Measurements from ENCODE around the gene CORO6. TPM values are rescaled to one million over a fixed set of nuclear protein-coding genes. Genes with fewer than 3 reads are reported as not detected.

Gene CORO6
- polyA plus RNA-seq, 1 donor from 2014 or later: not detected

- Mint-ChIP-seq H3K4me1 (no peaks in the 10 kb centered on the region), H3K27me3 (no peaks in the 10 kb centered on the region), H3K36me3 (no peaks in the 10 kb centered on the region)
Observed at GRCh38 chr17:29649359-29649758, 26.6 kb upstream of the CORO6 start.

GRCh38 chr17:29648005-29648404 is 25.3 kb upstream of the CORO6 start:
- no peaks in the 10 kb centered on the region for H3K9me3 Mint-ChIP-seq
- no peak overlapping the region for H3K4me3 Mint-ChIP-seq
- peak overlapping the region; percentile 47 to 78 (median 59) for H3K27ac Mint-ChIP-seq
- no peaks in the 10 kb centered on the region for H3K36me3 Mint-ChIP-seq
- no peaks in the 10 kb centered on the region for H3K27me3 Mint-ChIP-seq
- peaks cover 0 to under 1% (median 0%) of the 10 kb centered on the region in 3 donors for H3K4me1 Mint-ChIP-seq

More at GRCh38 chr17:29649359-29649758, 26.6 kb upstream of the CORO6 start:
- no peaks in the 10 kb centered on the region for H3K9me3 Mint-ChIP-seq
- no peak overlapping the region for H3K4me3 Mint-ChIP-seq
- peak overlapping the region in 2 of 3 donors; percentile 26 to 59 for H3K27ac Mint-ChIP-seq

GRCh38 chr17:29645515-29646051 is 22.9 kb upstream of the CORO6 start:
- H3K9me3 Mint-ChIP-seq: no peaks in the 10 kb centered on the region
- peak overlapping the region in 1 of 4 donors; percentile 6 for H3K4me3 Mint-ChIP-seq
- peaks cover 1% of the 10 kb centered on the region for H3K27me3 Mint-ChIP-seq
- peaks cover 0 to 15% (median 9%) of the 10 kb centered on the region in 3 donors for H3K4me1 Mint-ChIP-seq
- peak overlapping the region in 2 of 3 donors; percentile 30 to 71 for H3K27ac Mint-ChIP-seq
- H3K36me3 Mint-ChIP-seq: no peaks in the 10 kb centered on the region

GRCh38 chr17:29643817-29644160 is 21.1 kb upstream of the CORO6 start:
- peaks cover 1% of the 10 kb centered on the region for H3K27me3 Mint-ChIP-seq
- H3K4me3 Mint-ChIP-seq: peak overlapping the region in 1 of 4 donors; percentile 8
- no peaks in the 10 kb centered on the region for H3K36me3 Mint-ChIP-seq
- H3K4me1 Mint-ChIP-seq: peaks cover 5 to 25% (median 18%) of the 10 kb centered on the region in 3 donors
- H3K9me3 Mint-ChIP-seq: no peaks in the 10 kb centered on the region
- peak overlapping the region in 2 of 3 donors; percentile 30 to 45 for H3K27ac Mint-ChIP-seq

- H3K36me3 Mint-ChIP-seq: no peaks in the 10 kb centered on the region
- H3K4me1 Mint-ChIP-seq: peaks cover 5 to 25% (median 18%) of the 10 kb centered on the region in 3 donors
- peaks cover 1% of the 10 kb centered on the region for H3K27me3 Mint-ChIP-seq
- H3K9me3 Mint-ChIP-seq: no peaks in the 10 kb centered on the region
- H3K27ac Mint-ChIP-seq: peak overlapping the region; percentile 16 to 73 (median 22)
- no peak overlapping the region for H3K4me3 Mint-ChIP-seq
Observed at GRCh38 chr17:29642171-29642611, 19.5 kb upstream of the CORO6 start.

GRCh38 chr17:29640981-29641642 is 18.4 kb upstream of the CORO6 start:
- H3K9me3 Mint-ChIP-seq: no peaks in the 10 kb centered on the region
- peaks cover 1% of the 10 kb centered on the region for H3K27me3 Mint-ChIP-seq
- H3K4me1 Mint-ChIP-seq: peaks cover 5 to 25% (median 18%) of the 10 kb centered on the region in 3 donors
- peak overlapping the region in 1 of 3 donors; percentile 42 for H3K27ac Mint-ChIP-seq
- peak overlapping the region in 1 of 4 donors; percentile 14 for H3K4me3 Mint-ChIP-seq
- peaks cover 2% of the 10 kb centered on the region for H3K36me3 Mint-ChIP-seq

- Mint-ChIP-seq H3K27me3 (peaks cover 1% of the 10 kb centered on the region), H3K4me1 (peaks cover 5 to 25% (median 18%) of the 10 kb centered on the region in 3 donors), H3K4me3 (peak overlapping the region in 1 of 4 donors; percentile 14), H3K9me3 (no peaks in the 10 kb centered on the region), H3K27ac (peak overlapping the region in 2 of 3 donors; percentile 42 to 90), H3K36me3 (peaks cover 2% of the 10 kb centered on the region)
Observed at GRCh38 chr17:29640413-29640812, 17.7 kb upstream of the CORO6 start.

- Mint-ChIP-seq H3K27me3 (no peaks in the 10 kb centered on the region), H3K4me1 (peaks cover 0 to 6% (median 1%) of the 10 kb centered on the region in 3 donors), H3K36me3 (peaks cover 4% of the 10 kb centered on the region), H3K27ac (no peak overlapping the region), H3K4me3 (no peak overlapping the region), H3K9me3 (no peaks in the 10 kb centered on the region)
Observed at GRCh38 chr17:29633886-29634285, 11.2 kb upstream of the CORO6 start.

- Mint-ChIP-seq H3K4me3 (peak overlapping the region in 1 of 4 donors; percentile 40), H3K4me1 (peaks cover 1 to 15% (median 9%) of the 10 kb centered on the region in 3 donors), H3K9me3 (no peaks in the 10 kb centered on the region), H3K27me3 (no peaks in the 10 kb centered on the region), H3K27ac (peak overlapping the region in 1 of 3 donors; percentile 39), H3K36me3 (peaks cover 2% of the 10 kb centered on the region)
Observed at GRCh38 chr17:29630630-29631193, 8.0 kb upstream of the CORO6 start.

GRCh38 chr17:29629839-29630238 is 7.1 kb upstream of the CORO6 start:
- Mint-ChIP-seq H3K36me3 (peaks cover 2% of the 10 kb centered on the region), H3K27ac (peak overlapping the region in 2 of 3 donors; percentile 31 to 39), H3K9me3 (no peaks in the 10 kb centered on the region), H3K4me1 (peaks cover 1 to 18% (median 11%) of the 10 kb centered on the region in 3 donors), H3K27me3 (no peaks in the 10 kb centered on the region), H3K4me3 (no peak overlapping the region)

- Mint-ChIP-seq H3K27ac (peak overlapping the region in 1 of 3 donors; percentile 2), H3K4me3 (no peak overlapping the region), H3K9me3 (no peaks in the 10 kb centered on the region), H3K4me1 (peaks cover 1 to 15% (median 11%) of the 10 kb centered on the region in 3 donors), H3K36me3 (peaks cover 2% of the 10 kb centered on the region), H3K27me3 (no peaks in the 10 kb centered on the region)
Observed at GRCh38 chr17:29628644-29629043, 5.9 kb upstream of the CORO6 start.

- Mint-ChIP-seq H3K27me3 (no peaks in the 10 kb centered on the region), H3K9me3 (no peaks in the 10 kb centered on the region), H3K27ac (peak overlapping the region in 2 of 3 donors; percentile 13 to 32), H3K36me3 (peaks cover 2% of the 10 kb centered on the region), H3K4me3 (no peak overlapping the region), H3K4me1 (peaks cover 5 to 17% (median 16%) of the 10 kb centered on the region in 3 donors)
Observed at GRCh38 chr17:29627951-29628350, 5.2 kb upstream of the CORO6 start.

- Mint-ChIP-seq H3K27me3 (no peaks in the 10 kb centered on the region), H3K36me3 (no peaks in the 10 kb centered on the region), H3K4me1 (peaks cover 3 to 20% (median 20%) of the 10 kb centered on the region in 3 donors), H3K9me3 (no peaks in the 10 kb centered on the region), H3K27ac (peak overlapping the region in 2 of 3 donors; percentile 24 to 27), H3K4me3 (peak overlapping the region in 2 of 4 donors; percentile 14 to 30)
Observed at GRCh38 chr17:29625037-29625750, 2.5 kb upstream of the CORO6 start.

GRCh38 chr17:29624586-29624985 is 1.9 kb upstream of the CORO6 start:
- Mint-ChIP-seq H3K27me3 (no peaks in the 10 kb centered on the region), H3K4me1 (peaks cover 3 to 20% (median 20%) of the 10 kb centered on the region in 3 donors), H3K36me3 (no peaks in the 10 kb centered on the region), H3K9me3 (no peaks in the 10 kb centered on the region), H3K4me3 (peak overlapping the region in 1 of 4 donors; percentile 30), H3K27ac (peak overlapping the region in 2 of 3 donors; percentile 9 to 24)

GRCh38 chr17:29623283-29623647 is 553 bp upstream of the CORO6 start:
- Mint-ChIP-seq H3K4me1 (peaks cover 3 to 20% (median 12%) of the 10 kb centered on the region in 3 donors), H3K4me3 (peak overlapping the region; percentile 78 to 92 (median 88)), H3K9me3 (no peaks in the 10 kb centered on the region), H3K27ac (peak overlapping the region in 2 of 3 donors; percentile 9 to 33), H3K27me3 (no peaks in the 10 kb centered on the region), H3K36me3 (no peaks in the 10 kb centered on the region)

Data from IgD-negative memory B cell (primary cell).